K562 (cell line): ENCODE results near the gene NXF3. TPM values are rescaled to one million over a fixed set of nuclear protein-coding genes. Genes with fewer than 3 reads are reported as not detected.
A peak's percentile ranks its signal among the peaks of the same experiment; 100 is the strongest.

ENCODE experiments used
- ARID4B ChIP-seq: sonication (generic); formaldehyde crosslinking; IDR thresholded peaks from 2 replicates; pipeline ENCODE4 v1.8.0; 2022; ENCODE audit warnings: mild to moderate bottlenecking, missing genetic modification reagents
- ATF6 ChIP-seq: sonication (generic); formaldehyde crosslinking; IDR thresholded peaks from 2 replicates; pipeline ENCODE4 v1.4.0; 2020; ENCODE audit warnings: mild to moderate bottlenecking, missing genetic modification reagents
- FOXA1 ChIP-seq: fragments of 450-650 bp; IDR thresholded peaks from 2 replicates; pipeline ENCODE4 v1.6.1; 2016; ENCODE audit warnings: mild to moderate bottlenecking, borderline replicate concordance
- GTF3C2 ChIP-seq: IDR thresholded peaks from 3 replicates; pipeline ENCODE4 v1.6.1; 2011; ENCODE audit warnings: borderline replicate concordance, mild to moderate bottlenecking, moderate library complexity; ENCODE audit not compliant: insufficient read length; ENCODE audit errors: extremely low read depth
- HDAC1 ChIP-seq, 2 experiments: fragments of 450-650 bp; IDR thresholded peaks; 2 replicates each; pipeline ENCODE4 v1.6.1; 2016 to 2017; ENCODE audit warnings: inconsistent platforms in 1 of 2, mild to moderate bottlenecking in 1 of 2, moderate library complexity in 1 of 2
- HNRNPUL1 ChIP-seq: fragments of 200-400 bp; formaldehyde crosslinking; IDR thresholded peaks from 2 replicates; pipeline ENCODE4 v1.6.1; 2017; ENCODE audit warnings: low read length
- HSF4 ChIP-seq: fragments of 250-450 bp; sonication (Bioruptor Pico); IDR thresholded peaks from 2 replicates; pipeline ENCODE4 v2.1.2; 2022; ENCODE audit warnings: mild to moderate bottlenecking, moderate library complexity, borderline replicate concordance
- MCM3 ChIP-seq: fragments of 450-650 bp; IDR thresholded peaks from 2 replicates; pipeline ENCODE4 v1.6.1; 2016
- SIRT6 ChIP-seq: IDR thresholded peaks from one replicate; pipeline ENCODE4 v1.6.1; 2012; ENCODE audit warnings: low read depth, mild to moderate bottlenecking, control low read depth, inconsistent platforms, low read length, moderate library complexity
- XRCC3 ChIP-seq: fragments of 450-650 bp; IDR thresholded peaks from 2 replicates; pipeline ENCODE4 v1.6.1; 2017; ENCODE audit warnings: mild to moderate bottlenecking, moderate library complexity
- ZBTB12 ChIP-seq: fragments of 250-450 bp; sonication (Bioruptor Pico); IDR thresholded peaks from 2 replicates; pipeline ENCODE4 v1.4.0; 2020
- ZC3H4 ChIP-seq: sonication (generic); formaldehyde crosslinking; IDR thresholded peaks from 2 replicates; pipeline ENCODE4 v1.9.0; 2021; ENCODE audit warnings: missing genetic modification reagents, borderline replicate concordance
- ZFP1 ChIP-seq: fragments of 450-650 bp; formaldehyde crosslinking; IDR thresholded peaks from 2 replicates; pipeline ENCODE4 v1.4.0; 2020; ENCODE audit warnings: mild to moderate bottlenecking, mixed read lengths
- ZNF436 ChIP-seq: fragments of 250-450, 450-650 bp; sonication (Bioruptor Pico); formaldehyde crosslinking; IDR thresholded peaks from 2 replicates; pipeline ENCODE4 v1.7.0; 2020; ENCODE audit warnings: mild to moderate bottlenecking
- ZNF507 ChIP-seq: conservative IDR thresholded peaks from 2 replicates; pipeline ENCODE4 v1.6.1; 2017; ENCODE audit warnings: missing genetic modification characterization, missing compliant biosample characterization
- ZNF589 ChIP-seq: fragments of 200-800 bp; sonication (Bioruptor generic); IDR thresholded peaks from 2 replicates; pipeline ENCODE4 v1.6.1; 2016; ENCODE audit warnings: low read depth, missing genetic modification characterization, missing compliant biosample characterization
- polyA plus RNA-seq, 8 experiments: library from polyadenylated mRNA; depleted of rRNA in 4 of 8; stranded (reverse) in 5 of 8; unstranded in 3 of 8; fragments of >200 nt; fragmentation: Nextera tagmentation in 2 of 8; fragmentation: Illumina TruSeq in 1 of 8; extraction: Ambion mirVana in 2 of 8; extraction: Trizol in 1 of 8; gene quantifications; 2 replicates each; pipeline versions ENCODE4 v1.2.1 to v1.2.3, GENCODE V29; 2011 to 2014; ENCODE audit warnings: inconsistent platforms in 1 of 8, missing spikeins in 1 of 8
- total RNA-seq, 7 experiments: library from RNA; depleted of rRNA in 6 of 7; stranded (reverse); fragments of >200 nt in 6 of 7; fragmentation: Illumina TruSeq in 2 of 7; extraction: Trizol in 2 of 7; gene quantifications; 2 replicates each; pipeline versions ENCODE4 v1.2.1 to v1.2.3, GENCODE V29; 2011 to 2021; ENCODE audit warnings: low replicate concordance in 1 of 7

NXF3 gene
- total and polyA plus RNA-seq, 9 of the 15 experiments (the other 6 are each of a cell fraction or from before 2014, with no cell fraction given): 0.18 to 0.40 (median 0.28) TPM; not detected in 2

- TF ChIP-seq ZNF436 (CRISPR knock-in tag) (peak; percentile 36; the same call in 1 of the 2 replicates), HNRNPUL1 (no peak), ATF6 (CRISPR knock-in tag) (no peak), SIRT6 (no peak), XRCC3 (no peak), FOXA1 (no peak), MCM3 (no peak), HDAC1 (IDR thresholded peaks at IDR 0.05) (no peak; a peak in 1 of 4 replicates), ZC3H4 (no peak), HSF4 (CRISPR knock-in tag) (peak; percentile 99), GTF3C2 (no peak), ZNF507 (tag) (peak; percentile 52), ZBTB12 (CRISPR knock-in tag) (peak; percentile 86), ZNF589 (CRISPR knock-in tag) (peak; percentile 97), ARID4B (CRISPR knock-in tag) (no peak), ZFP1 (CRISPR knock-in tag) (peak; percentile 83)
These were observed 5.5 kb upstream of the NXF3 start (continued) for GRCh38 chrX:103098488-103098887.
